Measurements from ENCODE around the gene SERPIND1. TPM values are rescaled to one million over a fixed set of nuclear protein-coding genes. Genes with fewer than 3 reads are reported as not detected.

The SERPIND1 gene
- total and polyA plus RNA-seq, 10 of the 15 experiments (the other 5 are each of a cell fraction or from before 2014, with no cell fraction given): 0.08 to 0.85 (median 0.38) TPM; not detected in 1

DNA sequence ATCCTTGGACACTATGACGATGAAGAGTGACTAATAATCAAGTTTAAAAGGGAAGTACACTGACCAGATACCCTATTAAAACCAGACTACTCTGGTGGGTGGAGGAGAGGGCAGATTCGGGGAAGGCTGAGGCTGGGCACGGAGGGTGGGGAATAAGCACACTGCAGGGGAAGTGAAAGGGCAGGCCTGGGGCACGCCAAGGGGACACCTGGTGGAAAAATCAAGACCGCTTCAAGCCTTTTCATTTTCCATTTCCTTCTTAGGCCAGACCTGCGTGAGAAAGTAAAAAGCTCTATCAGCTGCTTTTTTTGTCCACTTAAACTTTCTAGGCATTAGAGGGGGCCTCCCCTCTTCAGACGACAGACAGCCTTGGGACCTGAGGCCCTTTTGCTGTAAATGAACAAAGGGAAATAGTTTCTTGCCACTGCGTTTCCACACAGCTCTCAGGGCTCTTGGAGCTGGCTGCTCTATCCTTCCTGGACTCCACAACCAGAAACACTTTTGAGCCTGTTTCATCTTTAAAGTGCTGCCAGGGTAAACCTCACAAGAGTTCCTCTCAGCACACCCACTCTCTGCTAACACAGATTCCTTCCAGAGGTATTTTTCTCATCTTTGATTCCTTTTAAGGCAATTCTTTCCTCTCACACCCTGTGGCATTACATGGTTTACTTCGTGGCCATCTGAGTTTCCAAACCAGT lies 25.0 kb upstream of the SERPIND1 start (continued):
- TF ChIP-seq NFXL1 (IDR thresholded peaks at IDR 0.05; ENCODE audit: borderline replicate concordance): no peak
- TF ChIP-seq, protein P1, sequence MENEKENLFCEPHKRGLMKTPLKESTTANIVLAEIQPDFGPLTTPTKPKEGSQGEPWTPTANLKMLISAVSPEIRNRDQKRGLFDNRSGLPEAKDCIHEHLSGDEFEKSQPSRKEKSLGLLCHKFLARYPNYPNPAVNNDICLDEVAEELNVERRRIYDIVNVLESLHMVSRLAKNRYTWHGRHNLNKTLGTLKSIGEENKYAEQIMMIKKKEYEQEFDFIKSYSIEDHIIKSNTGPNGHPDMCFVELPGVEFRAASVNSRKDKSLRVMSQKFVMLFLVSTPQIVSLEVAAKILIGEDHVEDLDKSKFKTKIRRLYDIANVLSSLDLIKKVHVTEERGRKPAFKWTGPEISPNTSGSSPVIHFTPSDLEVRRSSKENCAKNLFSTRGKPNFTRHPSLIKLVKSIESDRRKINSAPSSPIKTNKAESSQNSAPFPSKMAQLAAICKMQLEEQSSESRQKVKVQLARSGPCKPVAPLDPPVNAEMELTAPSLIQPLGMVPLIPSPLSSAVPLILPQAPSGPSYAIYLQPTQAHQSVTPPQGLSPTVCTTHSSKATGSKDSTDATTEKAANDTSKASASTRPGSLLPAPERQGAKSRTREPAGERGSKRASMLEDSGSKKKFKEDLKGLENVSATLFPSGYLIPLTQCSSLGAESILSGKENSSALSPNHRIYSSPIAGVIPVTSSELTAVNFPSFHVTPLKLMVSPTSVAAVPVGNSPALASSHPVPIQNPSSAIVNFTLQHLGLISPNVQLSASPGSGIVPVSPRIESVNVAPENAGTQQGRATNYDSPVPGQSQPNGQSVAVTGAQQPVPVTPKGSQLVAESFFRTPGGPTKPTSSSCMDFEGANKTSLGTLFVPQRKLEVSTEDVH (IDR thresholded peaks at IDR 0.05; ENCODE audit: low read depth, partially characterized antibody): no peak
- no peak; the same call in 1 of the 2 replicates for TF ChIP-seq SMC3 (IDR thresholded peaks at IDR 0.05; ENCODE audit: borderline replicate concordance, low read length)
- no peak for TF ChIP-seq CBX3 (IDR thresholded peaks at IDR 0.05; ENCODE audit: borderline replicate concordance, low read depth)
- TF ChIP-seq, protein P2, sequence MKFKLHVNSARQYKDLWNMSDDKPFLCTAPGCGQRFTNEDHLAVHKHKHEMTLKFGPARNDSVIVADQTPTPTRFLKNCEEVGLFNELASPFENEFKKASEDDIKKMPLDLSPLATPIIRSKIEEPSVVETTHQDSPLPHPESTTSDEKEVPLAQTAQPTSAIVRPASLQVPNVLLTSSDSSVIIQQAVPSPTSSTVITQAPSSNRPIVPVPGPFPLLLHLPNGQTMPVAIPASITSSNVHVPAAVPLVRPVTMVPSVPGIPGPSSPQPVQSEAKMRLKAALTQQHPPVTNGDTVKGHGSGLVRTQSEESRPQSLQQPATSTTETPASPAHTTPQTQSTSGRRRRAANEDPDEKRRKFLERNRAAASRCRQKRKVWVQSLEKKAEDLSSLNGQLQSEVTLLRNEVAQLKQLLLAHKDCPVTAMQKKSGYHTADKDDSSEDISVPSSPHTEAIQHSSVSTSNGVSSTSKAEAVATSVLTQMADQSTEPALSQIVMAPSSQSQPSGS (IDR thresholded peaks at IDR 0.05; ENCODE audit: low read length): peak; percentile 80
- no peak for TF ChIP-seq ZNF24 (IDR thresholded peaks at IDR 0.05)
- TF ChIP-seq POLR2AphosphoS5 (IDR thresholded peaks at IDR 0.05; ENCODE audit: low read length): peak; percentile 47; the same call in 1 of the 2 replicates
- TF ChIP-seq POLR2AphosphoS2 (IDR thresholded peaks at IDR 0.05; ENCODE audit: low read depth, low read length): no peak
- TF ChIP-seq MXI1 (IDR thresholded peaks at IDR 0.05; ENCODE audit: low read depth, low read length): peak; percentile 71
- TF ChIP-seq, protein P3, sequence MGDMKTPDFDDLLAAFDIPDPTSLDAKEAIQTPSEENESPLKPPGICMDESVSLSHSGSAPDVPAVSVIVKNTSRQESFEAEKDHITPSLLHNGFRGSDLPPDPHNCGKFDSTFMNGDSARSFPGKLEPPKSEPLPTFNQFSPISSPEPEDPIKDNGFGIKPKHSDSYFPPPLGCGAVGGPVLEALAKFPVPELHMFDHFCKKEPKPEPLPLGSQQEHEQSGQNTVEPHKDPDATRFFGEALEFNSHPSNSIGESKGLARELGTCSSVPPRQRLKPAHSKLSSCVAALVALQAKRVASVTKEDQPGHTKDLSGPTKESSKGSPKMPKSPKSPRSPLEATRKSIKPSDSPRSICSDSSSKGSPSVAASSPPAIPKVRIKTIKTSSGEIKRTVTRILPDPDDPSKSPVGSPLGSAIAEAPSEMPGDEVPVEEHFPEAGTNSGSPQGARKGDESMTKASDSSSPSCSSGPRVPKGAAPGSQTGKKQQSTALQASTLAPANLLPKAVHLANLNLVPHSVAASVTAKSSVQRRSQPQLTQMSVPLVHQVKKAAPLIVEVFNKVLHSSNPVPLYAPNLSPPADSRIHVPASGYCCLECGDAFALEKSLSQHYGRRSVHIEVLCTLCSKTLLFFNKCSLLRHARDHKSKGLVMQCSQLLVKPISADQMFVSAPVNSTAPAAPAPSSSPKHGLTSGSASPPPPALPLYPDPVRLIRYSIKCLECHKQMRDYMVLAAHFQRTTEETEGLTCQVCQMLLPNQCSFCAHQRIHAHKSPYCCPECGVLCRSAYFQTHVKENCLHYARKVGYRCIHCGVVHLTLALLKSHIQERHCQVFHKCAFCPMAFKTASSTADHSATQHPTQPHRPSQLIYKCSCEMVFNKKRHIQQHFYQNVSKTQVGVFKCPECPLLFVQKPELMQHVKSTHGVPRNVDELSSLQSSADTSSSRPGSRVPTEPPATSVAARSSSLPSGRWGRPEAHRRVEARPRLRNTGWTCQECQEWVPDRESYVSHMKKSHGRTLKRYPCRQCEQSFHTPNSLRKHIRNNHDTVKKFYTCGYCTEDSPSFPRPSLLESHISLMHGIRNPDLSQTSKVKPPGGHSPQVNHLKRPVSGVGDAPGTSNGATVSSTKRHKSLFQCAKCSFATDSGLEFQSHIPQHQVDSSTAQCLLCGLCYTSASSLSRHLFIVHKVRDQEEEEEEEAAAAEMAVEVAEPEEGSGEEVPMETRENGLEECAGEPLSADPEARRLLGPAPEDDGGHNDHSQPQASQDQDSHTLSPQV (IDR thresholded peaks at IDR 0.05): no peak
- TF ChIP-seq JUND (IDR thresholded peaks at IDR 0.05; ENCODE audit: low read depth, low read length): no peak
- TF ChIP-seq RBBP5 (conservative IDR thresholded peaks at IDR 0.05): no peak
- no peak for TF ChIP-seq STAT3 (IDR thresholded peaks at IDR 0.05; ENCODE audit: low read depth, low read length)
- TF ChIP-seq, protein P4, sequence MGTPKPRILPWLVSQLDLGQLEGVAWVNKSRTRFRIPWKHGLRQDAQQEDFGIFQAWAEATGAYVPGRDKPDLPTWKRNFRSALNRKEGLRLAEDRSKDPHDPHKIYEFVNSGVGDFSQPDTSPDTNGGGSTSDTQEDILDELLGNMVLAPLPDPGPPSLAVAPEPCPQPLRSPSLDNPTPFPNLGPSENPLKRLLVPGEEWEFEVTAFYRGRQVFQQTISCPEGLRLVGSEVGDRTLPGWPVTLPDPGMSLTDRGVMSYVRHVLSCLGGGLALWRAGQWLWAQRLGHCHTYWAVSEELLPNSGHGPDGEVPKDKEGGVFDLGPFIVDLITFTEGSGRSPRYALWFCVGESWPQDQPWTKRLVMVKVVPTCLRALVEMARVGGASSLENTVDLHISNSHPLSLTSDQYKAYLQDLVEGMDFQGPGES (IDR thresholded peaks at IDR 0.05): no peak
- TF ChIP-seq, protein P5, sequence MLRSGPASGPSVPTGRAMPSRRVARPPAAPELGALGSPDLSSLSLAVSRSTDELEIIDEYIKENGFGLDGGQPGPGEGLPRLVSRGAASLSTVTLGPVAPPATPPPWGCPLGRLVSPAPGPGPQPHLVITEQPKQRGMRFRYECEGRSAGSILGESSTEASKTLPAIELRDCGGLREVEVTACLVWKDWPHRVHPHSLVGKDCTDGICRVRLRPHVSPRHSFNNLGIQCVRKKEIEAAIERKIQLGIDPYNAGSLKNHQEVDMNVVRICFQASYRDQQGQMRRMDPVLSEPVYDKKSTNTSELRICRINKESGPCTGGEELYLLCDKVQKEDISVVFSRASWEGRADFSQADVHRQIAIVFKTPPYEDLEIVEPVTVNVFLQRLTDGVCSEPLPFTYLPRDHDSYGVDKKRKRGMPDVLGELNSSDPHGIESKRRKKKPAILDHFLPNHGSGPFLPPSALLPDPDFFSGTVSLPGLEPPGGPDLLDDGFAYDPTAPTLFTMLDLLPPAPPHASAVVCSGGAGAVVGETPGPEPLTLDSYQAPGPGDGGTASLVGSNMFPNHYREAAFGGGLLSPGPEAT (IDR thresholded peaks at IDR 0.05; ENCODE audit: low read depth): peak; percentile 80
- TF ChIP-seq, protein P6, sequence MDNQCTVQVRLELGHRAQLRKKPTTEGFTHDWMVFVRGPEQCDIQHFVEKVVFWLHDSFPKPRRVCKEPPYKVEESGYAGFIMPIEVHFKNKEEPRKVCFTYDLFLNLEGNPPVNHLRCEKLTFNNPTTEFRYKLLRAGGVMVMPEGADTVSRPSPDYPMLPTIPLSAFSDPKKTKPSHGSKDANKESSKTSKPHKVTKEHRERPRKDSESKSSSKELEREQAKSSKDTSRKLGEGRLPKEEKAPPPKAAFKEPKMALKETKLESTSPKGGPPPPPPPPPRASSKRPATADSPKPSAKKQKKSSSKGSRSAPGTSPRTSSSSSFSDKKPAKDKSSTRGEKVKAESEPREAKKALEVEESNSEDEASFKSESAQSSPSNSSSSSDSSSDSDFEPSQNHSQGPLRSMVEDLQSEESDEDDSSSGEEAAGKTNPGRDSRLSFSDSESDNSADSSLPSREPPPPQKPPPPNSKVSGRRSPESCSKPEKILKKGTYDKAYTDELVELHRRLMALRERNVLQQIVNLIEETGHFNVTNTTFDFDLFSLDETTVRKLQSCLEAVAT (IDR thresholded peaks at IDR 0.05): no peak
- no peak for TF ChIP-seq YY1 (IDR thresholded peaks at IDR 0.05; ENCODE audit: low read depth, low read length)

All from GM12878 (cell line).